ENCODE measurements around the gene TRAF2.

- TF ChIP-seq CTCF (IDR thresholded peaks at IDR 0.05 in 8 of 11, conservative IDR thresholded peaks at IDR 0.05 in 3 of 11) (no peak), POLR2AphosphoS5 (IDR thresholded peaks at IDR 0.05) (no peak)
Measured at GRCh38 chr9:136910197-136910900, 24.0 kb downstream of the TRAF2 start.

All from spleen (tissue), 7 donors.